Psoas muscle (tissue), 8 donors: ENCODE results near the gene ADAMTS2. TPM values are rescaled to one million over a fixed set of nuclear protein-coding genes. Genes with fewer than 3 reads are reported as not detected.

Experiments
- ATAC-seq, 4 donors: fragments of 200-7000 bp; cut with Tn5 transposase; one replicate each; pipeline ENCODE4 v1.9.1; 2020; ENCODE audit warnings: moderate library complexity in 3 of 4, mild to moderate bottlenecking in 2 of 4
- DNase-seq, 2 donors: peaks; one replicate each; pipeline ENCODE4 v3.0.0-alpha.2; 2020
- H3K27ac ChIP-seq: fragments of 200-600 bp; one replicate; pipeline ENCODE4 v1.8.0; 2022
- H3K27me3 ChIP-seq, 3 donors: fragments of 200-600 bp in 1 of 3; one replicate each; pipeline versions ENCODE4 v1.6.1 to v1.8.0; 2013 to 2022; ENCODE audit warnings: low read length in 2 of 3, mild to moderate bottlenecking in 2 of 3, moderate library complexity in 1 of 3; ENCODE audit not compliant: insufficient read depth in 3 of 3
- H3K36me3 ChIP-seq, 2 donors: fragments of 200-600 bp in 1 of 2; one replicate each; pipeline versions ENCODE4 v1.6.1 to v1.8.0; 2013 to 2022; ENCODE audit warnings: low read depth in 1 of 2, mild to moderate bottlenecking in 1 of 2, moderate library complexity in 1 of 2; ENCODE audit not compliant: insufficient read depth in 1 of 2
- H3K4me1 ChIP-seq: fragments of 200-600 bp; one replicate; pipeline ENCODE4 v1.8.0; 2022
- H3K4me3 ChIP-seq: fragments of 200-600 bp; one replicate; pipeline ENCODE4 v1.8.0; 2022; ENCODE audit warnings: mild to moderate bottlenecking
- H3K9me3 ChIP-seq: fragments of 200-600 bp; one replicate; pipeline ENCODE4 v1.8.0; 2022
- WGBS, 3 donors: extraction: QIAGEN DNeasy Blood & Tissue Kit; methylation state at CpG; one replicate each; pipeline versions ENCODE4 v1.1.6 to v1.1.7; 2013; 5-methylcytosine and 5-hydroxymethylcytosine counted together
- intact Hi-C, 2 donors: fragments of 100-400 bp; cut with DNase I; formaldehyde crosslinking; loops; one replicate each; pipeline versions ENCODE4 v1.11.0 to v1.14.2; 2022
- polyA plus RNA-seq, 3 donors: library from polyadenylated mRNA; stranded (reverse); fragments of 200-250 nt; gene quantifications; one replicate each; pipeline ENCODE4 v1.2.3, GENCODE V29; 2013
- total RNA-seq, 4 donors: library from RNA; stranded (reverse); fragmentation: NEBNext Ultra II Directional in 2 of 4; extraction: Animal tissue kit (Norgen Biotek cat#: 25700) in 2 of 4; gene quantifications; one replicate each; pipeline versions ENCODE4 v1.2.1 to v1.2.4, GENCODE V29; 2021 to 2023
- TF ChIP-seq, protein P1 (sequence below): fragments of 200-600 bp; IDR thresholded peaks from one replicate; pipeline ENCODE4 v1.8.0; 2022; ENCODE audit warnings: antibody characterized with exemption
- donor health status: healthy with polysubstance abuse.
- donor health status: DM: no; HTN: no; CAD: no; lungs with moderate emphysema.
- donor health status: Bipolar disorder and iron deficiency.
- donor health status: healthy.
- donor health status: DM: yes; HTN: yes; CAD: no.
- donor health status: DM: no; HTN: no; CAD: no.
- donor health status: DM: no; HTN: no; CAD: no.
- donor health status: DM: yes; HTN: yes; CAD: no.

ADAMTS2 gene
- total and polyA plus RNA-seq, 7 donors, result 0.83 to 3.7 (median 2.0) TPM

- peaks cover 0 to 4% (median 0%) of the 10 kb centered on the region in 3 donors for H3K27me3 ChIP-seq
- H3K4me1 ChIP-seq, result no peaks in the 10 kb centered on the region
- no peak overlapping the region for H3K27ac ChIP-seq
- H3K9me3 ChIP-seq, result peaks cover 6% of the 10 kb centered on the region
- ATAC-seq (no peak), DNase-seq (no peak)
- no peaks in the 10 kb centered on the region for H3K36me3 ChIP-seq
- no peak overlapping the region for H3K4me3 ChIP-seq
- TF ChIP-seq, protein P1, sequence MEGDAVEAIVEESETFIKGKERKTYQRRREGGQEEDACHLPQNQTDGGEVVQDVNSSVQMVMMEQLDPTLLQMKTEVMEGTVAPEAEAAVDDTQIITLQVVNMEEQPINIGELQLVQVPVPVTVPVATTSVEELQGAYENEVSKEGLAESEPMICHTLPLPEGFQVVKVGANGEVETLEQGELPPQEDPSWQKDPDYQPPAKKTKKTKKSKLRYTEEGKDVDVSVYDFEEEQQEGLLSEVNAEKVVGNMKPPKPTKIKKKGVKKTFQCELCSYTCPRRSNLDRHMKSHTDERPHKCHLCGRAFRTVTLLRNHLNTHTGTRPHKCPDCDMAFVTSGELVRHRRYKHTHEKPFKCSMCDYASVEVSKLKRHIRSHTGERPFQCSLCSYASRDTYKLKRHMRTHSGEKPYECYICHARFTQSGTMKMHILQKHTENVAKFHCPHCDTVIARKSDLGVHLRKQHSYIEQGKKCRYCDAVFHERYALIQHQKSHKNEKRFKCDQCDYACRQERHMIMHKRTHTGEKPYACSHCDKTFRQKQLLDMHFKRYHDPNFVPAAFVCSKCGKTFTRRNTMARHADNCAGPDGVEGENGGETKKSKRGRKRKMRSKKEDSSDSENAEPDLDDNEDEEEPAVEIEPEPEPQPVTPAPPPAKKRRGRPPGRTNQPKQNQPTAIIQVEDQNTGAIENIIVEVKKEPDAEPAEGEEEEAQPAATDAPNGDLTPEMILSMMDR, result no peak
- 91 to 93% (median 91%) methylated on average over 14 to 15 of the region's 15 CpGs for WGBS, 3 donors
- intact Hi-C loops, result no loop called here
These were observed 225.7 kb downstream of the ADAMTS2 start for GRCh38 chr5:179119415-179120170.

DNA sequence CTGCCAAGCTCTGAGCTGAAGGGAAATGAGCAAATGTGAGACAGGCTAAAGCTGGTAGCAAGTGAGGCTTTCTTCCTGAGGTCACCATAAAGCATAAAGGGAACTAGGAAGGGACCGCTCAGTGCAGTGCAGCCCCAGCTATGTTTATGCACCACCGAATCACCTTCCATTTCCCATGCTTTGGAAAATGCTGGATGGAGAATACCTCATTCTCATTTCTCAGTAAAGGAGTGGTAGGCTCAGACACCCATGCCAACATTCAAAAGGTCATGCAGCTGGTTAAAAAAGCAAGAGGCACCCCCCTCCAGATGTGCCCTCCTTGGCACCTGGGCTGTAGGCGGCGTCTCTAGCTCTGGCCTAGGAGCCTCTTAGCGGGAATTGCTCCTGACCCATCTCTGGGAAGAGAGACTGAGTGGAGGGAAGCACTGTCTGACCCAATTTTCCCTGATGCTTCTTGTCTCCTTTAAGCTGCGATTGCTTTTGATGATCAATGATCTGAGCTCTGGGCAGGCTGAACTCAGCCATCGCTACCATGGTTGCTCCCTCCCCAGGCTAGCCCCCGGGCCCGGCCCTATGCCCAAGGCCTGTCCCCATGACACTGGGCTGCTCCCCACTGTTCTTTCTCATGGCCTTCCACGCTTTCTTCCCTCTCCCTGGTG lies 226.4 kb downstream of the ADAMTS2 start:
- peaks cover 13% of the 10 kb centered on the region for H3K9me3 ChIP-seq
- no peaks in the 10 kb centered on the region for H3K4me1 ChIP-seq
- no peak overlapping the region for H3K4me3 ChIP-seq
- H3K27me3 ChIP-seq, result peaks cover 0 to 4% (median 0%) of the 10 kb centered on the region in 3 donors
- H3K36me3 ChIP-seq, result no peaks in the 10 kb centered on the region
- intact Hi-C loops, result no loop called here
- H3K27ac ChIP-seq, result no peak overlapping the region
- no peak for DNase-seq
- ATAC-seq, result no peak
- 92 to 93% (median 92%) methylated on average over 10 of the region's 10 CpGs for WGBS, 3 donors
- TF ChIP-seq, protein P1, result no peak

- no peak for ATAC-seq
- H3K9me3 ChIP-seq, result peaks cover 18% of the 10 kb centered on the region
- TF ChIP-seq, protein P1, result no peak
- 84 to 91% (median 86%) methylated on average over 4 of the region's 4 CpGs for WGBS, 3 donors
- no peak for DNase-seq
- no peaks in the 10 kb centered on the region for H3K36me3 ChIP-seq
- H3K27me3 ChIP-seq, result peaks cover 0 to 4% (median 0%) of the 10 kb centered on the region in 3 donors
- no peak overlapping the region for H3K27ac ChIP-seq
- H3K4me3 ChIP-seq, result no peak overlapping the region
- intact Hi-C loops, result no loop called here
- H3K4me1 ChIP-seq, result no peaks in the 10 kb centered on the region
These were observed 226.9 kb downstream of the ADAMTS2 start for GRCh38 chr5:179118338-179118737.

GRCh38 chr5:179115845-179116524 lies 229.3 kb downstream of the ADAMTS2 start:
- Histone ChIP-seq H3K36me3 (no peaks in the 10 kb centered on the region), H3K9me3 (peaks cover 26% of the 10 kb centered on the region), H3K27ac (no peak overlapping the region), H3K4me1 (no peaks in the 10 kb centered on the region), H3K4me3 (no peak overlapping the region), H3K27me3 (peaks cover 0 to 4% (median 0%) of the 10 kb centered on the region in 3 donors)
- DNase-seq (no peak), ATAC-seq (no peak)
- TF ChIP-seq, protein P1, result no peak
- intact Hi-C loops, result no loop called here
- WGBS, 3 donors, result 86 to 87% (median 86%) methylated on average over 9 of the region's 9 CpGs
